HG02588 (cell line): ENCODE results near the gene SPDEF.

Source experiments
- ATAC-seq: cut with Tn5 transposase; IDR thresholded peaks from one replicate; pipeline ENCODE4 v1.9.1; 2021; ENCODE audit warnings: mild to moderate bottlenecking, moderate library complexity; ENCODE audit not compliant: unreplicated experiment

The SPDEF gene

GRCh38 chr6:34489207-34489805, 66.8 kb downstream of the SPDEF start:
- ATAC-seq: no peak
